HG03108 (cell line): ENCODE measurements around the gene UBAC2.

Source experiments
- ATAC-seq: cut with Tn5 transposase; IDR thresholded peaks from one replicate; pipeline ENCODE4 v1.9.1; 2021; ENCODE audit warnings: moderate library complexity; ENCODE audit not compliant: unreplicated experiment

Gene UBAC2

GRCh38 chr13:99307648-99308339, 107.1 kb downstream of the UBAC2 start:
- peak; percentile 35 for ATAC-seq

GRCh38 chr13:99308471-99309087, 107.9 kb downstream of the UBAC2 start:
- ATAC-seq = no peak

- ATAC-seq = no peak
Measured at GRCh38 chr13:99310382-99311031, 109.9 kb downstream of the UBAC2 start.

GRCh38 chr13:99311137-99311536, 110.5 kb downstream of the UBAC2 start:
- no peak for ATAC-seq

GRCh38 chr13:99311748-99312492, 111.3 kb downstream of the UBAC2 start:
- no peak for ATAC-seq

- ATAC-seq = no peak
Measured at GRCh38 chr13:99312493-99312883, 111.8 kb downstream of the UBAC2 start.

- no peak for ATAC-seq
Measured at GRCh38 chr13:99313501-99313900, 112.8 kb downstream of the UBAC2 start.

GRCh38 chr13:99313941-99314340, 113.3 kb downstream of the UBAC2 start:
- no peak for ATAC-seq

- ATAC-seq = no peak
Measured at GRCh38 chr13:99314640-99315176, 114.1 kb downstream of the UBAC2 start.

GRCh38 chr13:99315186-99315585, 114.5 kb downstream of the UBAC2 start:
- no peak for ATAC-seq

GRCh38 chr13:99316224-99316623, 115.6 kb downstream of the UBAC2 start:
- ATAC-seq = no peak

- ATAC-seq = no peak
Measured at GRCh38 chr13:99316657-99317256, 116.1 kb downstream of the UBAC2 start.

GRCh38 chr13:99320693-99321481, 120.2 kb downstream of the UBAC2 start:
- no peak for ATAC-seq

GRCh38 chr13:99321709-99322108, 121.1 kb downstream of the UBAC2 start:
- no peak for ATAC-seq

GRCh38 chr13:99322297-99323103, 121.8 kb downstream of the UBAC2 start:
- peak; percentile 72 for ATAC-seq

- no peak for ATAC-seq
Measured at GRCh38 chr13:99323488-99323887, 122.8 kb downstream of the UBAC2 start.

GRCh38 chr13:99326012-99326411, 125.4 kb downstream of the UBAC2 start:
- no peak for ATAC-seq

- ATAC-seq = no peak
Measured at GRCh38 chr13:99327126-99327525, 126.5 kb downstream of the UBAC2 start.

- ATAC-seq = no peak
Measured at GRCh38 chr13:99327761-99328160, 127.1 kb downstream of the UBAC2 start.
